HepG2 (cell line): ENCODE measurements around the gene ANKRD55. TPM values are rescaled to one million over a fixed set of nuclear protein-coding genes. Genes with fewer than 3 reads are reported as not detected.
A peak's percentile ranks its signal among the peaks of the same experiment; 100 is the strongest.

Source experiments
- ARHGAP35 ChIP-seq: sonication (generic); formaldehyde crosslinking; IDR thresholded peaks from 2 replicates; pipeline ENCODE4 v1.9.0; 2022; ENCODE audit warnings: mild to moderate bottlenecking, inconsistent platforms, moderate library complexity, missing genetic modification reagents, borderline replicate concordance
- ATF4 ChIP-seq, 2 experiments: fragments of 450-650 bp in 1 of 2; sonication (generic) in 1 of 2; formaldehyde crosslinking; IDR thresholded peaks; 2 replicates each; pipeline versions ENCODE4 v1.5.0 to v1.8.0; 2020 to 2022; ENCODE audit warnings: mild to moderate bottlenecking in 1 of 2, missing genetic modification reagents in 1 of 2
- DNMT1 ChIP-seq: sonication (generic); formaldehyde crosslinking; IDR thresholded peaks from 2 replicates; pipeline ENCODE4 v1.5.1; 2020; ENCODE audit warnings: mild to moderate bottlenecking, missing genetic modification reagents
- HMGA1 ChIP-seq: sonication (generic); formaldehyde crosslinking; conservative IDR thresholded peaks from 2 replicates; pipeline ENCODE4 v1.4.0; 2020; ENCODE audit warnings: missing genetic modification reagents
- HOXD1 ChIP-seq: sonication (generic); formaldehyde crosslinking; IDR thresholded peaks from 2 replicates; pipeline ENCODE4 v1.5.0; 2020; ENCODE audit warnings: missing genetic modification reagents
- NFIB ChIP-seq: sonication (generic); formaldehyde crosslinking; IDR thresholded peaks from 2 replicates; pipeline ENCODE4 v1.9.0; 2021; ENCODE audit warnings: missing genetic modification reagents, mild to moderate bottlenecking, borderline replicate concordance
- PITX1 ChIP-seq: sonication (generic); formaldehyde crosslinking; IDR thresholded peaks from 2 replicates; pipeline ENCODE4 v1.5.1; 2020; ENCODE audit warnings: mild to moderate bottlenecking, missing genetic modification reagents
- RAD51 ChIP-seq: fragments of 450-650 bp; IDR thresholded peaks from 2 replicates; pipeline ENCODE4 v1.6.1; 2016; ENCODE audit warnings: borderline replicate concordance
- REST ChIP-seq, 2 experiments: IDR thresholded peaks; 2 replicates each; pipeline ENCODE4 v1.6.1; 2011 to 2012; ENCODE audit warnings: low read length in 2 of 2, borderline replicate concordance in 1 of 2, low read depth in 1 of 2, mild to moderate bottlenecking in 1 of 2, moderate library complexity in 1 of 2
- SRF ChIP-seq: IDR thresholded peaks from 2 replicates; pipeline ENCODE4 v1.6.1; 2011; ENCODE audit warnings: mild to moderate bottlenecking, low read depth, low read length, moderate library complexity
- TFE3 ChIP-seq: IDR thresholded peaks from 2 replicates; pipeline ENCODE4 v1.6.1; 2016
- THAP11 ChIP-seq: IDR thresholded peaks from 2 replicates; pipeline ENCODE4 v1.6.1; 2016; ENCODE audit warnings: missing biosample characterization, missing genetic modification reagents
- ZNF124 ChIP-seq: sonication (generic); formaldehyde crosslinking; IDR thresholded peaks from 2 replicates; pipeline ENCODE4 v1.4.0; 2020; ENCODE audit warnings: missing genetic modification reagents
- ZNF414 ChIP-seq: sonication (generic); formaldehyde crosslinking; IDR thresholded peaks from 2 replicates; pipeline ENCODE4 v1.5.0; 2020; ENCODE audit warnings: missing genetic modification reagents
- ZNF484 ChIP-seq: sonication (generic); formaldehyde crosslinking; IDR thresholded peaks from 2 replicates; pipeline ENCODE4 v1.5.1; 2020; ENCODE audit warnings: mild to moderate bottlenecking, low read depth, missing genetic modification reagents, borderline replicate concordance
- ZNF687 ChIP-seq: sonication (generic); formaldehyde crosslinking; IDR thresholded peaks from 2 replicates; pipeline ENCODE4 v1.5.1; 2020; ENCODE audit warnings: mild to moderate bottlenecking, missing genetic modification reagents, moderate library complexity
- ZSCAN30 ChIP-seq: sonication (generic); formaldehyde crosslinking; IDR thresholded peaks from 2 replicates; pipeline ENCODE4 v1.5.0; 2020; ENCODE audit warnings: mild to moderate bottlenecking, missing genetic modification reagents
- polyA plus RNA-seq, 8 experiments: library from polyadenylated mRNA; depleted of rRNA in 3 of 8; stranded (reverse) in 7 of 8; unstranded in 1 of 8; fragments of >200 nt; fragmentation: Illumina TruSeq in 4 of 8; extraction: Trizol in 4 of 8; gene quantifications; 2 replicates each; pipeline versions ENCODE4 v1.2.1 to v1.2.3, GENCODE V29; 2011 to 2016; ENCODE audit warnings: low read depth in 4 of 8, missing spikeins in 1 of 8, mixed read lengths in 1 of 8; ENCODE audit not compliant: insufficient read depth in 1 of 8
- total RNA-seq, 5 experiments: library from RNA; depleted of rRNA; stranded (reverse); fragments of >200 nt; fragmentation: Illumina TruSeq; extraction: Trizol; gene quantifications; 2 replicates each; pipeline ENCODE4 v1.2.3, GENCODE V29; 2016; ENCODE audit warnings: low read depth in 1 of 5
- TF ChIP-seq, protein P1 (sequence below): sonication (generic); formaldehyde crosslinking; IDR thresholded peaks from 2 replicates; pipeline ENCODE4 v1.4.0; 2020; ENCODE audit warnings: missing genetic modification reagents

ANKRD55 gene
- total and polyA plus RNA-seq, 2 of the 13 experiments (the other 11 are each of a cell fraction or from before 2014, with no cell fraction given) = 0.11 to 0.28 TPM

GRCh38 chr5:56211298-56211865 is 21.7 kb downstream of the ANKRD55 start (continued):
- no peak for TF ChIP-seq ARHGAP35 (CRISPR knock-in tag)
- 0 out of 2 replicates have a peak, but pooled peaks have one; percentile 49 for TF ChIP-seq HOXD1 (CRISPR knock-in tag)
- TF ChIP-seq TFE3 (CRISPR knock-in tag) = peak; percentile 93
- peak; percentile 67 for TF ChIP-seq PITX1
- no peak for TF ChIP-seq ZSCAN30 (CRISPR knock-in tag)
- TF ChIP-seq, protein P1, sequence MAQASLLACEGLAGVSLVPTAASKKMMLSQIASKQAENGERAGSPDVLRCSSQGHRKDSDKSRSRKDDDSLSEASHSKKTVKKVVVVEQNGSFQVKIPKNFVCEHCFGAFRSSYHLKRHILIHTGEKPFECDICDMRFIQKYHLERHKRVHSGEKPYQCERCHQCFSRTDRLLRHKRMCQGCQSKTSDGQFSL (CRISPR knock-in tag) = no peak
- no peak; the same call in 1 of the 2 replicates for TF ChIP-seq ZNF124 (CRISPR knock-in tag)
- no peak for TF ChIP-seq HMGA1 (CRISPR knock-in tag)
- TF ChIP-seq ATF4 (CRISPR knock-in tag; IDR thresholded peaks at IDR 0.05) = peak in 1 of 2 experiments; percentile 94; a peak in 2 of 4 replicates
- TF ChIP-seq THAP11 (CRISPR knock-in tag) = peak; percentile 70
- TF ChIP-seq DNMT1 (CRISPR knock-in tag) = no peak
- no peak for TF ChIP-seq SRF
- peak; percentile 81; the same call in 1 of the 2 replicates for TF ChIP-seq ZNF414 (CRISPR knock-in tag)
- no peak for TF ChIP-seq NFIB (CRISPR knock-in tag)
- TF ChIP-seq ZNF484 (CRISPR knock-in tag) = no peak
- TF ChIP-seq REST (IDR thresholded peaks at IDR 0.05; ENCODE audit: borderline replicate concordance in 1 of 2, low read depth in 1 of 2, low read length in 2 of 2) = peak in 1 of 2 experiments; percentile 22; a peak in 1 of 4 replicates
- TF ChIP-seq RAD51 = no peak
- no peak for TF ChIP-seq ZNF687 (CRISPR knock-in tag)
